ENCODE data around the gene CDH13.

CDH13 gene

DNA sequence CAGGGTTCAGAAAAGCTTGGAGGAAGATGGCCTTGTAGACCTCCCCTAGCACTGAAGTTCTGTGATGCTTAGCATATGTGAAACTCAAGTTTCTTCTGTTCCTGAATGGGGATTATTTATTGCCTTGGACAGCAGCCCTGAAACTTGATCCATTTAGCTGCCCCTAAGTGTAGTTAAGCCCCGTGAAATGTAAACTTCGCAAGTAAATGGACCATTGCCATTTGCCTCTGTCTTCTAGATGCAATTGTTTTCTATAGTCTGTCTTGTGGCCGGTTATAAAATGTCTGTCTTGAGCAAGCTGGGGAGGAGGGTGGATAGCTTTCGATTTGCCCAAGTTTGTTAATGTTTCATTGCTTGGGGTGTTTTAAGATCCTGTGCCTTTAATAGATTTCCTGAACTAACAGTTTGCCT is 261.8 kb downstream of the CDH13 start:
- H3K4me1 ChIP-seq (ENCODE audit: low read length), result no peaks in the 10 kb centered on the region
- no peak overlapping the region for H3K9ac ChIP-seq (ENCODE audit: low read length)
- no peaks in the 10 kb centered on the region for H3K9me2 ChIP-seq (replicated peaks; ENCODE audit: insufficient read depth, low read length)
- H3K27ac ChIP-seq (ENCODE audit: low read length), result no peak overlapping the region
- H2AFZ ChIP-seq (ENCODE audit: low read length), result no peak overlapping the region
- H3K27me3 ChIP-seq (replicated peaks; ENCODE audit: insufficient read depth, low read length), result no peaks in the 10 kb centered on the region
- H3K79me2 ChIP-seq (ENCODE audit: low read length), result no peaks in the 10 kb centered on the region
- no peaks in the 10 kb centered on the region for H3F3A ChIP-seq (ENCODE audit: insufficient read depth, low read length)
- H3K9me3 ChIP-seq (replicated peaks; ENCODE audit: insufficient read depth, low read length), result no peaks in the 10 kb centered on the region
- DNase-seq, result no peak
- H4K20me1 ChIP-seq (ENCODE audit: insufficient read depth, low read length), result no peaks in the 10 kb centered on the region
- TF ChIP-seq EZH2 (optimal IDR thresholded peaks at IDR 0.05; ENCODE audit: low read depth, low read length) (no peak), EZH2phosphoT487 (IDR thresholded peaks at IDR 0.05; ENCODE audit: low read length) (no peak)
- TF ChIP-seq, protein P1, sequence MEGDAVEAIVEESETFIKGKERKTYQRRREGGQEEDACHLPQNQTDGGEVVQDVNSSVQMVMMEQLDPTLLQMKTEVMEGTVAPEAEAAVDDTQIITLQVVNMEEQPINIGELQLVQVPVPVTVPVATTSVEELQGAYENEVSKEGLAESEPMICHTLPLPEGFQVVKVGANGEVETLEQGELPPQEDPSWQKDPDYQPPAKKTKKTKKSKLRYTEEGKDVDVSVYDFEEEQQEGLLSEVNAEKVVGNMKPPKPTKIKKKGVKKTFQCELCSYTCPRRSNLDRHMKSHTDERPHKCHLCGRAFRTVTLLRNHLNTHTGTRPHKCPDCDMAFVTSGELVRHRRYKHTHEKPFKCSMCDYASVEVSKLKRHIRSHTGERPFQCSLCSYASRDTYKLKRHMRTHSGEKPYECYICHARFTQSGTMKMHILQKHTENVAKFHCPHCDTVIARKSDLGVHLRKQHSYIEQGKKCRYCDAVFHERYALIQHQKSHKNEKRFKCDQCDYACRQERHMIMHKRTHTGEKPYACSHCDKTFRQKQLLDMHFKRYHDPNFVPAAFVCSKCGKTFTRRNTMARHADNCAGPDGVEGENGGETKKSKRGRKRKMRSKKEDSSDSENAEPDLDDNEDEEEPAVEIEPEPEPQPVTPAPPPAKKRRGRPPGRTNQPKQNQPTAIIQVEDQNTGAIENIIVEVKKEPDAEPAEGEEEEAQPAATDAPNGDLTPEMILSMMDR (IDR thresholded peaks at IDR 0.05; ENCODE audit: low read length), result no peak
- H3K4me3 ChIP-seq (ENCODE audit: low read length), result no peak overlapping the region
- H3K4me2 ChIP-seq (ENCODE audit: low read depth, low read length), result no peak overlapping the region
- no peaks in the 10 kb centered on the region for H3K36me3 ChIP-seq (replicated peaks; ENCODE audit: insufficient read depth, low read length)

DNA sequence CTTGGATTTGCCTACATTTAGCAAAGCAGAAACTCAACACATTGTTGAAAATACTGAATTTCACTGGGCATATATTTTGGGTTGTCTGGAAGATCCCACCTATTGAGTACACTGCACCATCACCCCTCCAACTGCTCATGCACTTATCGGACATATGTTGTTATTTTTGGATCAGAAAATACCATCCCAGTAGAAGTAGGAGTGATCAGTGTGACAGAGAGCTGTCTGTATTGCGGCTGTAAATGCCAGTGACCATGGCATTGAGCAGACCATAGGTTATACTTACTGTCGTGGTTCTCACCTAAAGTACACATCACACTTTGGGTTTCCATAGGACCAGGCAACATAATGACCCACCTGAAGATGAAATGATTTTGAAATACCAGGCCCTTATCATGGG is 264.7 kb downstream of the CDH13 start:
- TF ChIP-seq, protein P1 (IDR thresholded peaks at IDR 0.05; ENCODE audit: low read length), result no peak
- no peak for TF ChIP-seq EZH2phosphoT487 (IDR thresholded peaks at IDR 0.05; ENCODE audit: low read length)
- no peak for DNase-seq
- H3K9me2 ChIP-seq (replicated peaks; ENCODE audit: insufficient read depth, low read length), result no peaks in the 10 kb centered on the region
- no peaks in the 10 kb centered on the region for H3K4me1 ChIP-seq (ENCODE audit: low read length)
- no peak overlapping the region for H3K4me2 ChIP-seq (ENCODE audit: low read depth, low read length)
- H3K27ac ChIP-seq (ENCODE audit: low read length), result no peak overlapping the region
- no peaks in the 10 kb centered on the region for H3K9me3 ChIP-seq (replicated peaks; ENCODE audit: insufficient read depth, low read length)
- H2AFZ ChIP-seq (ENCODE audit: low read length), result no peak overlapping the region
- no peak overlapping the region for H3K4me3 ChIP-seq (ENCODE audit: low read length)
- no peaks in the 10 kb centered on the region for H3K27me3 ChIP-seq (replicated peaks; ENCODE audit: insufficient read depth, low read length)
- H3K9ac ChIP-seq (ENCODE audit: low read length), result no peak overlapping the region
- H3F3A ChIP-seq (ENCODE audit: insufficient read depth, low read length), result no peaks in the 10 kb centered on the region
- H3K79me2 ChIP-seq (ENCODE audit: low read length), result no peaks in the 10 kb centered on the region
- no peaks in the 10 kb centered on the region for H4K20me1 ChIP-seq (ENCODE audit: insufficient read depth, low read length)
- H3K36me3 ChIP-seq (replicated peaks; ENCODE audit: insufficient read depth, low read length), result no peaks in the 10 kb centered on the region

DNA sequence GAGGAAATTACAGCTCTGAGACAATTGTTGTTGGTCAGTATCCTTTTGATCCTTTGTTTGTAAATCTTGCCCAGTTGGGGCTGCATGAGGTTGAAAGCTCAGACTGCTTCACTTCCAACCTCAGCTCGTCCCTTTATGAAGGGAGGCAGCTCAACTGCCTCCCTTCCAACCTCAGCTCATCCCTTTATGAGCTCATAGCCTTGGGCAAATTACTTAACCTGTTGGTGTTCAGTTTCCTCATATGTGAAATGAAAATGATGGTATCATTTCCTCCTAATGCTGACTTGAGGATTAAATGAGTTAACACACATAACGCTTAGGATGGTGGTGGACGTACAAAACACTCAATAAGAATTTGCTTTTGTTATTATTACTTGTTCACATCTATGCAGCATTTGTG is 265.1 kb downstream of the CDH13 start:
- Histone ChIP-seq H3K27me3 (replicated peaks; ENCODE audit: insufficient read depth, low read length) (no peaks in the 10 kb centered on the region), H3F3A (ENCODE audit: insufficient read depth, low read length) (no peaks in the 10 kb centered on the region), H3K79me2 (ENCODE audit: low read length) (no peaks in the 10 kb centered on the region), H2AFZ (ENCODE audit: low read length) (no peak overlapping the region), H3K9ac (ENCODE audit: low read length) (no peak overlapping the region), H3K36me3 (replicated peaks; ENCODE audit: insufficient read depth, low read length) (no peaks in the 10 kb centered on the region), H3K4me3 (ENCODE audit: low read length) (no peak overlapping the region), H3K4me2 (ENCODE audit: low read depth, low read length) (no peak overlapping the region), H3K4me1 (ENCODE audit: low read length) (no peaks in the 10 kb centered on the region), H3K9me3 (replicated peaks; ENCODE audit: insufficient read depth, low read length) (no peaks in the 10 kb centered on the region), H3K27ac (ENCODE audit: low read length) (no peak overlapping the region), H3K9me2 (replicated peaks; ENCODE audit: insufficient read depth, low read length) (no peaks in the 10 kb centered on the region), H4K20me1 (ENCODE audit: insufficient read depth, low read length) (no peaks in the 10 kb centered on the region)
- no peak for DNase-seq
- TF ChIP-seq, protein P1 (IDR thresholded peaks at IDR 0.05; ENCODE audit: low read length), result no peak
- TF ChIP-seq EZH2 (optimal IDR thresholded peaks at IDR 0.05; ENCODE audit: low read depth, low read length) (no peak), EZH2phosphoT487 (IDR thresholded peaks at IDR 0.05; ENCODE audit: low read length) (no peak)
